HCT116 (cell line): ENCODE results near the gene BICRAL. TPM values are rescaled to one million over a fixed set of nuclear protein-coding genes. Genes with fewer than 3 reads are reported as not detected.

Experiments used
- ATAC-seq: fragments of 200-7000 bp; cut with Tn5 transposase; 2 replicates; pipeline ENCODE4 v1.9.1; 2020; ENCODE audit warnings: mild to moderate bottlenecking, moderate library complexity
- BruUV-seq: library from RNA; stranded (reverse); fragments of 400-500 nt; replicated peaks from 2 replicates; lab custom pipeline; 2021; lab: Mats Ljungman, UMichigan
- CTCF ChIA-PET: fragments of 300-600 bp; sonication (Branson Sonifier 250); formaldehyde crosslinking; loops from one replicate; lab custom pipeline; 2021; ENCODE audit warnings: antibody characterized with exemption; lab: Charles Lee
- POLR2A ChIA-PET: fragments of 300-600, 350-600 bp; sonication (Branson Sonifier 250); formaldehyde crosslinking; loops from one replicate; lab custom pipeline; 2021; ENCODE audit warnings: antibody characterized with exemption; lab: Charles Lee
- RAD21 ChIA-PET, 2 experiments: fragments of 300-600 bp; sonication (Branson Sonifier 250); formaldehyde crosslinking; loops; one replicate each; lab custom pipeline; 2023; ENCODE audit warnings: low total read pairs in 2 of 2; ENCODE audit not compliant: uncharacterized antibody in 2 of 2, unreplicated experiment in 2 of 2, low non-redundant PET in 1 of 2; lab: Charles Lee
- DNase-seq: peaks from one replicate; pipeline ENCODE4 v3.0.0-alpha.2; 2010; ENCODE audit warnings: low read depth, low spot score
- H2AFZ ChIP-seq: fragments of 200-600 bp; shearing (Covaris generic), sonication (generic); 2 replicates; pipeline ENCODE4 v1.6.1; 2017; ENCODE audit warnings: low read depth, mixed run types, mixed read lengths, antibody characterized with exemption, low read length; ENCODE audit not compliant: poor library complexity, severe bottlenecking
- H3K27ac ChIP-seq: 2 replicates; pipeline ENCODE4 v1.5.1; 2012; ENCODE audit warnings: low read depth, low read length
- H3K27me3 ChIP-seq: fragments of 200-600 bp; sonication (generic); 2 replicates; pipeline ENCODE4 v1.6.1; 2016; ENCODE audit warnings: mixed run types, low read length, mixed read lengths; ENCODE audit not compliant: insufficient read depth
- H3K36me3 ChIP-seq, 2 experiments: fragments of 200-500 bp in 1 of 2; fragments of 200-600 bp in 1 of 2; sonication (Bioruptor generic) in 1 of 2; sonication (generic) in 1 of 2; 2 replicates each; pipeline versions ENCODE4 v1.5.1 to v1.6.1; 2014 to 2016; ENCODE audit warnings: low read length in 2 of 2, inconsistent platforms in 1 of 2, mixed read lengths in 1 of 2, mixed run types in 1 of 2; ENCODE audit not compliant: insufficient read depth in 2 of 2, control insufficient read depth in 1 of 2
- H3K4me1 ChIP-seq, 2 experiments: fragments of 200-600 bp in 1 of 2; sonication (generic) in 1 of 2; 2 replicates each; pipeline versions ENCODE4 v1.5.1 to v1.6.1; 2012 to 2017; ENCODE audit warnings: low read length in 2 of 2, inconsistent platforms in 1 of 2, mild to moderate bottlenecking in 1 of 2, mixed read lengths in 1 of 2, mixed run types in 1 of 2, moderate library complexity in 1 of 2; ENCODE audit not compliant: insufficient read depth in 2 of 2, control insufficient read depth in 1 of 2
- H3K4me2 ChIP-seq: fragments of 200-600 bp; sonication (generic); 2 replicates; pipeline ENCODE4 v1.6.1; 2017; ENCODE audit warnings: mixed run types, low read length, mixed read lengths
- H3K4me3 ChIP-seq, 2 experiments: fragments of 200-600 bp in 1 of 2; sonication (generic) in 1 of 2; replicated peaks in 1 of 2; 2 replicates each; pipeline ENCODE4 v1.5.1; 2011 to 2016; ENCODE audit warnings: low read length in 2 of 2, control low read depth in 1 of 2, low read depth in 1 of 2, mild to moderate bottlenecking in 1 of 2, mixed read lengths in 1 of 2, mixed run types in 1 of 2
- H3K79me2 ChIP-seq: fragments of 200-600 bp; sonication (generic); 2 replicates; pipeline ENCODE4 v1.6.1; 2017; ENCODE audit warnings: mild to moderate bottlenecking, mixed run types, low read length, moderate library complexity, mixed read lengths; ENCODE audit not compliant: insufficient read depth
- H3K9ac ChIP-seq: fragments of 200-600 bp; sonication (generic); 2 replicates; pipeline ENCODE4 v1.6.1; 2016; ENCODE audit warnings: low read length, mixed read lengths
- H3K9me2 ChIP-seq: fragments of 200-600 bp; sonication (generic), shearing (Covaris generic); 2 replicates; pipeline ENCODE4 v1.6.1; 2017; ENCODE audit warnings: mixed run types, mild to moderate bottlenecking, moderate library complexity; ENCODE audit not compliant: insufficient read depth
- H3K9me3 ChIP-seq, 2 experiments: fragments of 200-500 bp in 1 of 2; fragments of 200-600 bp in 1 of 2; sonication (Bioruptor generic) in 1 of 2; sonication (generic) in 1 of 2; 2 replicates each; pipeline ENCODE4 v1.6.1; 2014 to 2017; ENCODE audit warnings: low read length in 2 of 2, mixed read lengths in 2 of 2, inconsistent platforms in 1 of 2, low read depth in 1 of 2, mild to moderate bottlenecking in 1 of 2, mixed run types in 1 of 2, moderate library complexity in 1 of 2; ENCODE audit not compliant: control insufficient read depth in 1 of 2, insufficient read depth in 1 of 2
- H4K20me1 ChIP-seq: fragments of 200-600 bp; sonication (generic), shearing (Covaris generic); 2 replicates; pipeline ENCODE4 v1.6.1; 2017; ENCODE audit warnings: mixed run types, mild to moderate bottlenecking, moderate library complexity; ENCODE audit not compliant: insufficient read depth
- CEBPB ChIP-seq: IDR thresholded peaks from 2 replicates; pipeline ENCODE4 v1.6.1; 2012; ENCODE audit warnings: low read depth
- EZH2 ChIP-seq: fragments of 200-600 bp; sonication (generic); IDR thresholded peaks from 2 replicates; pipeline ENCODE4 v1.6.1; 2017; ENCODE audit warnings: antibody characterized with exemption, mixed run types
- EZH2phosphoT487 ChIP-seq: fragments of 200-600 bp; IDR thresholded peaks from 2 replicates; pipeline ENCODE4 v1.6.1; 2018; ENCODE audit warnings: antibody characterized with exemption, borderline replicate concordance
- FOSL1 ChIP-seq: IDR thresholded peaks from 2 replicates; pipeline ENCODE4 v1.6.1; 2012; ENCODE audit warnings: low read depth
- POLR2AphosphoS5 ChIP-seq: IDR thresholded peaks from 2 replicates; pipeline ENCODE4 v1.6.1; 2011; ENCODE audit warnings: mild to moderate bottlenecking, low read depth, low read length, moderate library complexity
- RAD21 ChIP-seq: IDR thresholded peaks from 2 replicates; pipeline ENCODE4 v1.6.1; 2012; ENCODE audit warnings: low read depth, mild to moderate bottlenecking
- SP1 ChIP-seq: IDR thresholded peaks from 2 replicates; pipeline ENCODE4 v1.6.1; 2012; ENCODE audit warnings: low read depth
- TCF7L2 ChIP-seq: IDR thresholded peaks from 2 replicates; pipeline ENCODE4 v1.7.0; 2011; ENCODE audit warnings: borderline replicate concordance, inconsistent platforms; ENCODE audit not compliant: insufficient read depth, insufficient read length; ENCODE audit errors: extremely low read depth
- YY1 ChIP-seq: IDR thresholded peaks from 2 replicates; pipeline ENCODE4 v1.6.1; 2011; ENCODE audit warnings: low read length, low read depth, moderate library complexity, mild to moderate bottlenecking; ENCODE audit not compliant: insufficient replicate concordance; ENCODE audit errors: extremely low read depth
- ZFX ChIP-seq: fragments of 450-650 bp; IDR thresholded peaks from 2 replicates; pipeline ENCODE4 v1.6.1; 2017
- ZNF274 ChIP-seq: fragments of 200-500 bp; sonication (Bioruptor generic); IDR thresholded peaks from 2 replicates; pipeline ENCODE4 v1.6.1; 2014; ENCODE audit warnings: mild to moderate bottlenecking, low read depth, low read length, inconsistent platforms
- intact Hi-C: fragments of 100-400 bp; cut with micrococcal nuclease; formaldehyde crosslinking; loops from 2 replicates; pipeline ENCODE4 v1.10.0; 2022
- total RNA-seq: library from RNA; stranded (reverse); gene quantifications from one replicate; pipeline ENCODE4 v1.2.1, GENCODE V29; 2021; ENCODE audit not compliant: unreplicated experiment
- TF ChIP-seq, protein P1 (sequence below): IDR thresholded peaks from 2 replicates; pipeline ENCODE4 v1.6.1; 2012; ENCODE audit warnings: low read depth
- TF ChIP-seq, protein P2 (sequence below): IDR thresholded peaks from 2 replicates; pipeline ENCODE4 v1.6.1; 2012
- TF ChIP-seq, protein P3 (sequence below), 3 experiments: fragments of 200-600 bp in 1 of 3; sonication (generic) in 1 of 3; IDR thresholded peaks in 2 of 3; conservative IDR thresholded peaks in 1 of 3; 2 replicates each; pipeline ENCODE4 v1.5.1; 2012 to 2017; ENCODE audit warnings: low read depth in 2 of 3, low read length in 2 of 3, antibody characterized with exemption in 1 of 3, borderline replicate concordance in 1 of 3, control low read depth in 1 of 3, mild to moderate bottlenecking in 1 of 3, mixed read lengths in 1 of 3, mixed run types in 1 of 3, moderate library complexity in 1 of 3; ENCODE audit not compliant: insufficient read depth in 1 of 3
- TF ChIP-seq, protein P4 (sequence below): IDR thresholded peaks from 2 replicates; pipeline ENCODE4 v1.6.1; 2012

The BICRAL gene
- total RNA-seq, 1 experiment from 2014 or later = 14.9 TPM

DNA sequence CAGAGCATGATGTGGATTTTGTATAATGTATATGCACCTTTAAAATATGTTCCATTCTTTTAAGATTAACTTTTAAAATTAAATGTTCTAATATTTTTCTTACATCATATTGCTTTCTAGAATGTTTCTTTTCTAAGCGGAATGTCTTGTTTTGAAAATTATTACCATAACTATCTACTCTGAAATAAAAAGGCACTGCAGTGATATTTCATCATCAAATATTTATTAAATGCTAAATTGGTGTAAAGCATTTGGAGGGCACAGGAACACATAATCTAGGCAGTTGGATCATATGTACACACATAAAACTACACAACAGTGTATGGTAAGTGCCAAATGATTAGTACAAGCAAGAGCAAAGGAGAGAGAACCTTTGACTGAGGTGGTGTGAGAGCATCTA lies 13.8 kb downstream of the BICRAL start:
- Histone ChIP-seq H3K79me2 (no peaks in the 10 kb centered on the region), H3K4me3 (no peak overlapping the region), H3K4me2 (no peak overlapping the region), H3K9me3 (no peaks in the 10 kb centered on the region), H3K9me2 (no peaks in the 10 kb centered on the region), H3K4me1 (peaks cover 8 to 9% of the 10 kb centered on the region in 2 experiments), H4K20me1 (no peaks in the 10 kb centered on the region), H3K9ac (no peak overlapping the region), H2AFZ (no peak overlapping the region), H3K27ac (no peak overlapping the region), H3K36me3 (no peaks in the 10 kb centered on the region), H3K27me3 (no peaks in the 10 kb centered on the region)
- TSS peak; percentile 13 for BruUV-seq
- DNase-seq = no peak
- ChIA-PET RAD21 (no interaction called here), CTCF (no interaction called here), POLR2A (no interaction called here)
- no peak for ATAC-seq
- TF ChIP-seq, protein P1, sequence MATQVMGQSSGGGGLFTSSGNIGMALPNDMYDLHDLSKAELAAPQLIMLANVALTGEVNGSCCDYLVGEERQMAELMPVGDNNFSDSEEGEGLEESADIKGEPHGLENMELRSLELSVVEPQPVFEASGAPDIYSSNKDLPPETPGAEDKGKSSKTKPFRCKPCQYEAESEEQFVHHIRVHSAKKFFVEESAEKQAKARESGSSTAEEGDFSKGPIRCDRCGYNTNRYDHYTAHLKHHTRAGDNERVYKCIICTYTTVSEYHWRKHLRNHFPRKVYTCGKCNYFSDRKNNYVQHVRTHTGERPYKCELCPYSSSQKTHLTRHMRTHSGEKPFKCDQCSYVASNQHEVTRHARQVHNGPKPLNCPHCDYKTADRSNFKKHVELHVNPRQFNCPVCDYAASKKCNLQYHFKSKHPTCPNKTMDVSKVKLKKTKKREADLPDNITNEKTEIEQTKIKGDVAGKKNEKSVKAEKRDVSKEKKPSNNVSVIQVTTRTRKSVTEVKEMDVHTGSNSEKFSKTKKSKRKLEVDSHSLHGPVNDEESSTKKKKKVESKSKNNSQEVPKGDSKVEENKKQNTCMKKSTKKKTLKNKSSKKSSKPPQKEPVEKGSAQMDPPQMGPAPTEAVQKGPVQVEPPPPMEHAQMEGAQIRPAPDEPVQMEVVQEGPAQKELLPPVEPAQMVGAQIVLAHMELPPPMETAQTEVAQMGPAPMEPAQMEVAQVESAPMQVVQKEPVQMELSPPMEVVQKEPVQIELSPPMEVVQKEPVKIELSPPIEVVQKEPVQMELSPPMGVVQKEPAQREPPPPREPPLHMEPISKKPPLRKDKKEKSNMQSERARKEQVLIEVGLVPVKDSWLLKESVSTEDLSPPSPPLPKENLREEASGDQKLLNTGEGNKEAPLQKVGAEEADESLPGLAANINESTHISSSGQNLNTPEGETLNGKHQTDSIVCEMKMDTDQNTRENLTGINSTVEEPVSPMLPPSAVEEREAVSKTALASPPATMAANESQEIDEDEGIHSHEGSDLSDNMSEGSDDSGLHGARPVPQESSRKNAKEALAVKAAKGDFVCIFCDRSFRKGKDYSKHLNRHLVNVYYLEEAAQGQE = no peak
- TF ChIP-seq, protein P2, sequence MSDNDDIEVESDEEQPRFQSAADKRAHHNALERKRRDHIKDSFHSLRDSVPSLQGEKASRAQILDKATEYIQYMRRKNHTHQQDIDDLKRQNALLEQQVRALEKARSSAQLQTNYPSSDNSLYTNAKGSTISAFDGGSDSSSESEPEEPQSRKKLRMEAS = no peak
- intact Hi-C loops = no loop called here

DNA sequence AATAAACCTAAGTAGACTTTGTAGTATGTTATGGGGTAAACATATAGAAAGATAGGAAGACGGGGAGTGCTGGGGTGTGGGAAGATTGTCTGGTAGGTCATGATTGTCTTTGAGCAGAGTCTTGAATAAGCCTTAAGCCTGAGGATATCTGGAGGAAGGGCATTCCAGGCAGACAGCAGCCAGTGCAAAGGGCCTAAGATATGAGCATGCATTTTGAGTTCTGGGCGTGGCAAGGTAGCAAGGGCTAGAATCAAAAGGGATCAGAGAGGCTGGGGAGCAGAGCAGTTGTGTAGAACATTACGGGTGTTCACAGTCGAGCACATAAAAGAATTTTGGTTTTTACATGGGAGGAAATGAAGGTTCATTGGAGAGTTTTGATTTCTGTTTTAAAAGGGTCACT lies 14.3 kb downstream of the BICRAL start:
- POLR2A ChIA-PET = interaction anchor here (0.6 kb wide), 1 partner anchor 14 kb away, joined by 5 read pairs; the partner anchor contains the start of gene BICRAL
- Histone ChIP-seq H3K4me1 (peaks cover 12 to 14% of the 10 kb centered on the region in 2 experiments), H3K4me2 (no peak overlapping the region), H3K9me3 (no peaks in the 10 kb centered on the region), H3K9ac (no peak overlapping the region), H3K4me3 (no peak overlapping the region), H3K79me2 (no peaks in the 10 kb centered on the region), H3K9me2 (no peaks in the 10 kb centered on the region), H3K36me3 (no peaks in the 10 kb centered on the region), H2AFZ (no peak overlapping the region), H3K27ac (no peak overlapping the region), H3K27me3 (no peaks in the 10 kb centered on the region), H4K20me1 (no peaks in the 10 kb centered on the region)
- DNase-seq (no peak), ATAC-seq (no peak)
- intact Hi-C loops = no loop called here
- RAD21 ChIA-PET = no interaction called here
- no TSS peak for BruUV-seq
- CTCF ChIA-PET = no interaction called here
- no peak for TF ChIP-seq ZFX
- TF ChIP-seq, protein P3, sequence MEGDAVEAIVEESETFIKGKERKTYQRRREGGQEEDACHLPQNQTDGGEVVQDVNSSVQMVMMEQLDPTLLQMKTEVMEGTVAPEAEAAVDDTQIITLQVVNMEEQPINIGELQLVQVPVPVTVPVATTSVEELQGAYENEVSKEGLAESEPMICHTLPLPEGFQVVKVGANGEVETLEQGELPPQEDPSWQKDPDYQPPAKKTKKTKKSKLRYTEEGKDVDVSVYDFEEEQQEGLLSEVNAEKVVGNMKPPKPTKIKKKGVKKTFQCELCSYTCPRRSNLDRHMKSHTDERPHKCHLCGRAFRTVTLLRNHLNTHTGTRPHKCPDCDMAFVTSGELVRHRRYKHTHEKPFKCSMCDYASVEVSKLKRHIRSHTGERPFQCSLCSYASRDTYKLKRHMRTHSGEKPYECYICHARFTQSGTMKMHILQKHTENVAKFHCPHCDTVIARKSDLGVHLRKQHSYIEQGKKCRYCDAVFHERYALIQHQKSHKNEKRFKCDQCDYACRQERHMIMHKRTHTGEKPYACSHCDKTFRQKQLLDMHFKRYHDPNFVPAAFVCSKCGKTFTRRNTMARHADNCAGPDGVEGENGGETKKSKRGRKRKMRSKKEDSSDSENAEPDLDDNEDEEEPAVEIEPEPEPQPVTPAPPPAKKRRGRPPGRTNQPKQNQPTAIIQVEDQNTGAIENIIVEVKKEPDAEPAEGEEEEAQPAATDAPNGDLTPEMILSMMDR (IDR thresholded peaks at IDR 0.05 in 2 of 3, conservative IDR thresholded peaks at IDR 0.05 in 1 of 3; ENCODE audit: borderline replicate concordance in 1 of 3, insufficient read depth in 1 of 3, low read depth in 2 of 3, low read length in 2 of 3) = no peak
- TF ChIP-seq TCF7L2 = no peak
- TF ChIP-seq POLR2AphosphoS5 = no peak
- TF ChIP-seq YY1 = no peak
- TF ChIP-seq FOSL1 = no peak
- TF ChIP-seq RAD21 = no peak
- TF ChIP-seq, protein P4, sequence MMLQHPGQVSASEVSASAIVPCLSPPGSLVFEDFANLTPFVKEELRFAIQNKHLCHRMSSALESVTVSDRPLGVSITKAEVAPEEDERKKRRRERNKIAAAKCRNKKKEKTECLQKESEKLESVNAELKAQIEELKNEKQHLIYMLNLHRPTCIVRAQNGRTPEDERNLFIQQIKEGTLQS = no peak
- TF ChIP-seq EZH2 = no peak
- no peak for TF ChIP-seq SP1
- TF ChIP-seq, protein P2 = no peak
- no peak for TF ChIP-seq CEBPB
- no peak for TF ChIP-seq EZH2phosphoT487
- TF ChIP-seq ZNF274 = no peak
